Tibial nerve (tissue), 4 donors: Measurements from ENCODE around the gene YTHDF1.

ENCODE experiments used
- CTCF ChIP-seq, 5 experiments: fragments of 200-600 bp in 3 of 5; fragments of 450-650 bp in 2 of 5; sonication (generic) in 3 of 5; IDR thresholded peaks; one replicate each; pipeline ENCODE4 v1.5.1; 2016 to 2019; ENCODE audit warnings: antibody characterized with exemption in 5 of 5, mild to moderate bottlenecking in 3 of 5, moderate library complexity in 2 of 5
- EP300 ChIP-seq, 2 donors: sonication (generic); formaldehyde crosslinking; IDR thresholded peaks; one replicate each; pipeline ENCODE4 v1.6.1; 2017; ENCODE audit warnings: antibody characterized with exemption in 2 of 2, mild to moderate bottlenecking in 1 of 2
- POLR2A ChIP-seq, 2 donors: fragments of 450-650 bp; IDR thresholded peaks; one replicate each; pipeline ENCODE4 v1.6.1; 2017; ENCODE audit warnings: antibody characterized with exemption in 2 of 2, mild to moderate bottlenecking in 2 of 2, moderate library complexity in 2 of 2

- TF ChIP-seq CTCF (IDR thresholded peaks at IDR 0.05): no peak
- TF ChIP-seq POLR2A (IDR thresholded peaks at IDR 0.05): no peak
- no peak for TF ChIP-seq EP300 (IDR thresholded peaks at IDR 0.05)
These were observed 48.1 kb upstream of the YTHDF1 start for GRCh38 chr20:63264000-63264399.
